Natural killer cell (primary cell): ENCODE results near the gene TPP1. TPM values are rescaled to one million over a fixed set of nuclear protein-coding genes. Genes with fewer than 3 reads are reported as not detected.

ENCODE experiments used
- ATAC-seq, 3 donors: fragments of 150-1000 bp in 2 of 3; fragments of 200-7000 bp in 1 of 3; cut with Tn5 transposase; 1 replicate in 1 of 3; 2 replicates in 2 of 3; pipeline ENCODE4 v1.10.0; 2021; ENCODE audit warnings: mild to moderate bottlenecking in 2 of 3, moderate library complexity in 2 of 3
- DNase-seq, 2 donors: peaks; one replicate each; pipeline versions ENCODE4 v3.0.0 to v3.0.0-alpha.2; 2013 to 2021; ENCODE audit warnings: mixed read lengths in 1 of 2
- H3K27ac ChIP-seq: one replicate; pipeline ENCODE4 v1.5.1; 2013; ENCODE audit warnings: mild to moderate bottlenecking, low read length
- H3K27me3 ChIP-seq: one replicate; pipeline ENCODE4 v1.6.1; 2013; ENCODE audit warnings: low read length; ENCODE audit not compliant: control insufficient read depth, insufficient read depth
- H3K36me3 ChIP-seq: one replicate; pipeline ENCODE4 v1.6.1; 2013; ENCODE audit warnings: low read length; ENCODE audit not compliant: control insufficient read depth, insufficient read depth
- H3K4me1 ChIP-seq: one replicate; pipeline ENCODE4 v1.6.1; 2013; ENCODE audit warnings: low read length; ENCODE audit not compliant: control insufficient read depth, insufficient read depth
- H3K4me3 ChIP-seq: one replicate; pipeline ENCODE4 v1.5.1; 2013; ENCODE audit warnings: low read length
- H3K9me3 ChIP-seq: one replicate; pipeline ENCODE4 v1.6.1; 2013; ENCODE audit warnings: low read length; ENCODE audit not compliant: control insufficient read depth, insufficient read depth
- H3K27ac Mint-ChIP-seq, 2 donors: one replicate each; pipeline ENCODE4 v1.8.0; 2022; ENCODE audit warnings: mild to moderate bottlenecking in 2 of 2, mixed read lengths in 2 of 2, moderate library complexity in 1 of 2
- H3K27me3 Mint-ChIP-seq, 2 donors: one replicate each; pipeline ENCODE4 v1.8.0; 2022; ENCODE audit warnings: low read depth in 2 of 2, mixed read lengths in 2 of 2
- H3K36me3 Mint-ChIP-seq: one replicate; pipeline ENCODE4 v1.8.0; 2022; ENCODE audit warnings: mixed read lengths
- H3K4me1 Mint-ChIP-seq, 2 donors: one replicate each; pipeline ENCODE4 v1.8.0; 2022; ENCODE audit warnings: mixed read lengths in 2 of 2
- H3K4me3 Mint-ChIP-seq: one replicate; pipeline ENCODE4 v1.8.0; 2022; ENCODE audit warnings: mild to moderate bottlenecking, moderate library complexity, mixed read lengths
- H3K9me3 Mint-ChIP-seq, 2 donors: one replicate each; pipeline ENCODE4 v1.8.0; 2022; ENCODE audit warnings: mixed read lengths in 2 of 2
- WGBS: methylation state at CpG from one replicate; pipeline ENCODE4 v1.1.7; 2013; ENCODE audit warnings: missing lambda C conversion rate; ENCODE audit not compliant: insufficient coverage; 5-methylcytosine and 5-hydroxymethylcytosine counted together
- intact Hi-C: fragments of 100-400 bp; cut with micrococcal nuclease; formaldehyde crosslinking; loops from one replicate; pipeline ENCODE4 v1.14.2; 2022
- total RNA-seq, 4 donors: library from RNA; stranded (reverse); fragments of 120-200 nt in 1 of 4; gene quantifications; one replicate each; pipeline versions ENCODE4 v1.2.3 to v1.2.4, GENCODE V29; 2013 to 2022
- TF ChIP-seq, protein P1 (sequence below): fragments of 200-600 bp; IDR thresholded peaks from one replicate; pipeline ENCODE4 v1.8.0; 2022; ENCODE audit warnings: antibody characterized with exemption

The TPP1 gene
- total RNA-seq, 3 donors from 2014 or later (not counting 1 experiment from before 2014, with no cell fraction given) = 123 to 135 (median 131) TPM

DNA sequence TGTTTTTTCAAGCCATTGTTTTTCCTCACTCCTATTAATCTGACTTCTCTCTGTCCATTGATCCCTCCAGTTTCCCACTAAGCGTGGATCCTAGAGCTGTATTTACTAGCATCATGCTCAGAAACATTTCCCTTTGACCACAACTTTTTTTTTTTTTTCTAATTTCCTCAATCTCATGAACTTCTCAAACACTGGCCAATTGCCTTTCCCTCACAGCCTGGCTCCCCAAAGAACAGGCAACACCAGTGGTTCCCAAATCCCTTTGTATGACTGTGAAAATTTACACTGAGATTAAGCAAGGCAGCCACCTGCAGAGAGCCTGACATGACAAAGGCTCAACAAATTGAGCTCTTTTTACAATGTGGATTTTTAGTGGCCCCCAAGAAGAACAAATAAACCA lies 1.4 kb upstream of the TPP1 start:
- Mint-ChIP-seq H3K4me3 (no peak overlapping the region), H3K4me1 (peaks cover 0 to 3% of the 10 kb centered on the region in 2 donors)
- intact Hi-C loops = no loop called here

DNA sequence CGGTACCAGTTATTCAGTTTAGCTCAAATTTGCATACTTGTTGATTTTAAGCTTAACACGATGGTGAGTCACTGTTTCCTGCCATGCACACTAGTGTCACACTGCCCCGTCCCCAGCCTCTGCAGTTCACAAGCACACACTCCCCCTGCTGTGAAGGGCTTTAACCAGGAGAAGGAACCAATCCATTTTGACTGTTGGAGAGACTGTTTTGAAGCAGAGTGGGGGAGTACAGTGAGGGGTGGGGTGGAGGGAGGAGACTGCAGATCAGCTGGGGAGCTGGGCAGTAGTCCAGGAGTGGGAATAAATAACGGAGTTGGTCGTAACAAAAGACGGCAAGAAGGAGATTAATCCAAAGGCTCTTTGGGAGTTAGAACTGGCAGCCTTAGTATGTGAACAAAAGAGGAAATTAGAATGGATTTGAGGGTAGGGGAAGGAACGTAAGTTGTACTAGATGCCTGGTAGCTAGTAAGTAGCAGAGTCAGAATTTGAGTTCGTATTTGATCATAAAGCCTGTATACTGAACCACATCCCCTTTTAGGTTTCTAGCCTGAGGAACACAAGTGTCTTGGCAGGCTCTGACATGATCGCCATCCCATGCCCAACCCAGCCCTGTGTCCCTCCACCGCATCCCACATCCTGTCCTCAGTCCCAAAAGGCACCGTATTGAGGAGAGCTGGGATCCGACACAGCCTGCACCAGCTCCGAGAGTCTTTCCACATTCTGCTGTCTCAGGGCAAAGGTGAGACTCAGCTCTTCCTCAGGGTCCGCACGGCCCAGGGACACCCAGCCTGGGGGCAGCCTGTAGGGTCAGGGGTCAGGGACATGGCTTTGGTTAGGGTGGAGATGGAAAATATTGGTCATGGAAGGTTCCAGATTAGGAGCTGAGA lies 862 bp downstream of the TPP1 start:
- Histone ChIP-seq H3K27me3 (no peaks in the 10 kb centered on the region), H3K9me3 (no peaks in the 10 kb centered on the region), H3K4me1 (peaks cover 26% of the 10 kb centered on the region), H3K27ac (peak overlapping the region; percentile 89), H3K4me3 (peak overlapping the region; percentile 72), H3K36me3 (peaks cover 24% of the 10 kb centered on the region)
- intact Hi-C loops = loop anchor here (1.0 to 10.0 kb wide), 4 partner anchors 15 to 224 kb away; partner anchors contain the start of genes ILK, MRPL17, RRP8 and SMPD1
- ATAC-seq (peak; percentile 58 to 76 (median 64)), DNase-seq (peak; percentile 65 to 82)
- Mint-ChIP-seq H3K27ac (no peak overlapping the region), H3K36me3 (no peaks in the 10 kb centered on the region), H3K27me3 (no peaks in the 10 kb centered on the region), H3K4me1 (peaks cover 0 to 8% of the 10 kb centered on the region in 2 donors), H3K9me3 (no peaks in the 10 kb centered on the region), H3K4me3 (no peak overlapping the region)
- TF ChIP-seq, protein P1, sequence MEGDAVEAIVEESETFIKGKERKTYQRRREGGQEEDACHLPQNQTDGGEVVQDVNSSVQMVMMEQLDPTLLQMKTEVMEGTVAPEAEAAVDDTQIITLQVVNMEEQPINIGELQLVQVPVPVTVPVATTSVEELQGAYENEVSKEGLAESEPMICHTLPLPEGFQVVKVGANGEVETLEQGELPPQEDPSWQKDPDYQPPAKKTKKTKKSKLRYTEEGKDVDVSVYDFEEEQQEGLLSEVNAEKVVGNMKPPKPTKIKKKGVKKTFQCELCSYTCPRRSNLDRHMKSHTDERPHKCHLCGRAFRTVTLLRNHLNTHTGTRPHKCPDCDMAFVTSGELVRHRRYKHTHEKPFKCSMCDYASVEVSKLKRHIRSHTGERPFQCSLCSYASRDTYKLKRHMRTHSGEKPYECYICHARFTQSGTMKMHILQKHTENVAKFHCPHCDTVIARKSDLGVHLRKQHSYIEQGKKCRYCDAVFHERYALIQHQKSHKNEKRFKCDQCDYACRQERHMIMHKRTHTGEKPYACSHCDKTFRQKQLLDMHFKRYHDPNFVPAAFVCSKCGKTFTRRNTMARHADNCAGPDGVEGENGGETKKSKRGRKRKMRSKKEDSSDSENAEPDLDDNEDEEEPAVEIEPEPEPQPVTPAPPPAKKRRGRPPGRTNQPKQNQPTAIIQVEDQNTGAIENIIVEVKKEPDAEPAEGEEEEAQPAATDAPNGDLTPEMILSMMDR = no peak
- 4% methylated on average over 15 of the region's 15 CpGs for WGBS

More for the DNA sequence above, 1.4 kb upstream of the TPP1 start:
- TF ChIP-seq, protein P1 = no peak
- no peaks in the 10 kb centered on the region for H3K9me3 Mint-ChIP-seq
- no peak for DNase-seq
- H3K9me3 ChIP-seq = no peaks in the 10 kb centered on the region
- peaks cover 26% of the 10 kb centered on the region for H3K4me1 ChIP-seq
- whole genome bisulfite sequencing = 90% methylated on average over 1 of the region's 1 CpG
- no peaks in the 10 kb centered on the region for H3K36me3 Mint-ChIP-seq
- no peaks in the 10 kb centered on the region for H3K27me3 Mint-ChIP-seq
- H3K27ac ChIP-seq = no peak overlapping the region
- H3K27me3 ChIP-seq = no peaks in the 10 kb centered on the region
- no peak overlapping the region for H3K4me3 ChIP-seq
- no peak overlapping the region for H3K27ac Mint-ChIP-seq
- no peak for ATAC-seq
- H3K36me3 ChIP-seq = peaks cover 12% of the 10 kb centered on the region

DNA sequence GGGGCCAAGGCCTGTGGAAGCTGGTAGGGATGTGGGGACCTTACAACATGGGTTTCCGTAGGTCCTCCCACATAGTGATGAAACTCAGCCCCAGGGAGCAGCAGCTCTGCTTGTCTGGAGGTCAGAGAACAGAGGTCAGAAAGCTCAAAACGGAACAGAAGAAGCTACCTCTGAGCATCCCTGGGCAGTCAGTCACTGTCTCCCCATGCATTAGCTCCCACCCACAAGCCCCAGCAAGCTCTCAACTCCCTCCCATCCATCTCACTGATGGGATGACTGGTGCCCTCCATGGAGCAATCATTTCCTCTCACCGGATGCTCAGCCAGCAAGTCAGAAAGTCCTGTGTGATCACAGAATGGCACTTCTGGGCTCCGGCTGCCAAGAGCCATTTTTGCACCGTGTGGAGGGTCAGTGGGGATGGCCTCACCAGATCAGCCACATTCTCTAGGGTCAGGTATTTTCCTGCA lies 1.9 kb downstream of the TPP1 start:
- peaks cover 0 to 8% of the 10 kb centered on the region in 2 donors for H3K4me1 Mint-ChIP-seq
- intact Hi-C loops = loop anchor here (5.0 to 10.0 kb wide), 2 partner anchors 50 to 223 kb away; partner anchors contain the start of gene SMPD1
- Histone ChIP-seq H3K27me3 (no peaks in the 10 kb centered on the region), H3K27ac (peak overlapping the region; percentile 45), H3K9me3 (no peaks in the 10 kb centered on the region), H3K36me3 (peaks cover 24% of the 10 kb centered on the region), H3K4me1 (peaks cover 35% of the 10 kb centered on the region), H3K4me3 (no peak overlapping the region)
- no peaks in the 10 kb centered on the region for H3K27me3 Mint-ChIP-seq
- no peaks in the 10 kb centered on the region for H3K9me3 Mint-ChIP-seq
- DNase-seq (no peak), ATAC-seq (no peak)
- H3K27ac Mint-ChIP-seq = no peak overlapping the region
- no peaks in the 10 kb centered on the region for H3K36me3 Mint-ChIP-seq
- TF ChIP-seq, protein P1 = no peak
- H3K4me3 Mint-ChIP-seq = peak overlapping the region; percentile 19
- WGBS = 90% methylated on average over 5 of the region's 5 CpGs
